IMR-90 (cell line): ENCODE measurements around the gene C2orf80. TPM values are rescaled to one million over a fixed set of nuclear protein-coding genes. Genes with fewer than 3 reads are reported as not detected.

Experiments used
- ATAC-seq: fragments of 200-7000 bp; cut with Tn5 transposase; 2 replicates; pipeline ENCODE4 v1.9.1; 2020; ENCODE audit warnings: low read depth, mild to moderate bottlenecking, moderate library complexity
- BruUV-seq: library from RNA; stranded (reverse); fragments of 400-500 nt; replicated peaks from 2 replicates; lab custom pipeline; 2021; lab: Mats Ljungman, UMichigan
- CTCF ChIA-PET: fragments of 300-600 bp; formaldehyde crosslinking; extraction: SDS; loops from one replicate; lab custom pipeline; 2021; ENCODE audit warnings: antibody characterized with exemption; lab: Yijun Ruan, JAX
- POLR2A ChIA-PET: fragments of 300-600 bp; sonication (Branson Sonifier 250); formaldehyde crosslinking; loops from one replicate; lab custom pipeline; 2022; ENCODE audit warnings: antibody characterized with exemption; ENCODE audit not compliant: unreplicated experiment; lab: Charles Lee
- DNase-seq: peaks from one replicate; pipeline ENCODE4 v3.0.0; 2013
- H2AFZ ChIP-seq: replicated peaks from 2 replicates; pipeline ENCODE3; 2013; ENCODE audit warnings: low read length, mild to moderate bottlenecking; ENCODE audit not compliant: poor library complexity
- H2AK5ac ChIP-seq: 2 replicates; pipeline ENCODE4 v1.6.1; 2013; ENCODE audit warnings: low read depth, low read length, inconsistent platforms
- H2AK9ac ChIP-seq: replicated peaks from 2 replicates; pipeline ENCODE3; 2013; ENCODE audit warnings: mild to moderate bottlenecking, low read depth, low read length, moderate library complexity; ENCODE audit not compliant: poor library complexity
- H2BK120ac ChIP-seq: 2 replicates; pipeline ENCODE4 v1.6.1; 2013; ENCODE audit warnings: low read depth, low read length, inconsistent platforms
- H2BK15ac ChIP-seq: 3 replicates; pipeline ENCODE4 v1.6.1; 2013; ENCODE audit warnings: low read depth, low read length, inconsistent platforms
- H2BK20ac ChIP-seq: 2 replicates; pipeline ENCODE4 v1.6.1; 2013; ENCODE audit warnings: low read depth, mild to moderate bottlenecking, inconsistent platforms, low read length, moderate library complexity
- H2BK5ac ChIP-seq: 2 replicates; pipeline ENCODE4 v1.6.1; 2013; ENCODE audit warnings: mild to moderate bottlenecking, low read depth, low read length, inconsistent platforms; ENCODE audit not compliant: poor library complexity, severe bottlenecking
- H3K14ac ChIP-seq: replicated peaks from 2 replicates; pipeline ENCODE4 v1.6.1; 2013; ENCODE audit warnings: low read depth, low read length, inconsistent platforms
- H3K18ac ChIP-seq: 2 replicates; pipeline ENCODE4 v1.6.1; 2013; ENCODE audit warnings: low read depth, low read length, control low read depth
- H3K23ac ChIP-seq: 2 replicates; pipeline ENCODE4 v1.6.1; 2013; ENCODE audit warnings: low read depth, low read length, inconsistent platforms
- H3K27ac ChIP-seq: 2 replicates; pipeline ENCODE4 v1.5.1; 2013; ENCODE audit warnings: mild to moderate bottlenecking, control low read depth, low read length; ENCODE audit not compliant: insufficient read depth
- H3K27me3 ChIP-seq: 2 replicates; pipeline ENCODE4 v1.6.1; 2013; ENCODE audit warnings: low read length; ENCODE audit not compliant: control insufficient read depth, insufficient read depth
- H3K36me3 ChIP-seq: 2 replicates; pipeline ENCODE4 v1.6.1; 2013; ENCODE audit warnings: low read length, mixed read lengths; ENCODE audit not compliant: control insufficient read depth, insufficient read depth
- H3K4ac ChIP-seq: 2 replicates; pipeline ENCODE4 v1.6.1; 2013; ENCODE audit warnings: low read depth, low read length, inconsistent platforms
- H3K4me1 ChIP-seq: 2 replicates; pipeline ENCODE4 v1.6.1; 2013; ENCODE audit warnings: low read length, mixed read lengths; ENCODE audit not compliant: control insufficient read depth, insufficient read depth
- H3K4me2 ChIP-seq: 2 replicates; pipeline ENCODE4 v1.6.1; 2013; ENCODE audit warnings: low read depth, mild to moderate bottlenecking, control low read depth, low read length, moderate library complexity
- H3K4me3 ChIP-seq: 2 replicates; pipeline ENCODE4 v1.5.1; 2013; ENCODE audit warnings: low read depth, mild to moderate bottlenecking, control low read depth, low read length, moderate library complexity; ENCODE audit not compliant: insufficient read depth
- H3K56ac ChIP-seq: 2 replicates; pipeline ENCODE4 v1.6.1; 2013; ENCODE audit warnings: low read length, inconsistent platforms; ENCODE audit not compliant: insufficient read depth; ENCODE audit errors: extremely low read depth
- H3K79me1 ChIP-seq, 2 experiments: 2 replicates each; pipeline ENCODE4 v1.6.1; 2013; ENCODE audit warnings: low read length in 2 of 2, inconsistent platforms in 1 of 2, low read depth in 1 of 2
- H3K9ac ChIP-seq: 2 replicates; pipeline ENCODE4 v1.6.1; 2013; ENCODE audit warnings: low read depth, low read length, control low read depth
- H3K9me1 ChIP-seq: 2 replicates; pipeline ENCODE4 v1.6.1; 2013; ENCODE audit warnings: low read length, inconsistent platforms; ENCODE audit not compliant: insufficient read depth
- H3K9me3 ChIP-seq: 2 replicates; pipeline ENCODE4 v1.6.1; 2013; ENCODE audit warnings: low read length; ENCODE audit not compliant: control insufficient read depth, insufficient read depth
- H4K20me1 ChIP-seq: 2 replicates; pipeline ENCODE4 v1.6.1; 2013; ENCODE audit warnings: low read length, inconsistent platforms; ENCODE audit not compliant: insufficient read depth
- H4K5ac ChIP-seq: 2 replicates; pipeline ENCODE4 v1.6.1; 2013; ENCODE audit warnings: mild to moderate bottlenecking, low read depth, low read length, control low read depth
- H4K8ac ChIP-seq, 2 experiments: 2 replicates each; pipeline ENCODE4 v1.6.1; 2013; ENCODE audit warnings: low read depth in 2 of 2, low read length in 2 of 2, control low read depth in 1 of 2, inconsistent platforms in 1 of 2
- H4K91ac ChIP-seq: 2 replicates; pipeline ENCODE4 v1.6.1; 2013; ENCODE audit warnings: low read depth, low read length, inconsistent platforms; ENCODE audit not compliant: insufficient read depth
- RAD21 ChIP-seq: IDR thresholded peaks from 2 replicates; pipeline ENCODE4 v1.6.1; 2012; ENCODE audit warnings: low read length, improper control_type of control experiment
- SMC3 ChIP-seq: fragments of 150-350 bp; IDR thresholded peaks from 2 replicates; pipeline ENCODE4 v1.6.1; 2016; ENCODE audit warnings: low read depth, mild to moderate bottlenecking, antibody characterized with exemption, low read length, moderate library complexity
- WGBS, 2 experiments: methylation state at CpG; one replicate each; pipeline versions ENCODE4 v1.1.5 to v1.1.7; 2013; ENCODE audit warnings: missing lambda C conversion rate in 2 of 2; ENCODE audit not compliant: insufficient read length in 1 of 2; ENCODE audit errors: extremely low coverage in 2 of 2; 5-methylcytosine and 5-hydroxymethylcytosine counted together
- dilution Hi-C: fragments of 300-500 bp; cut with HindIII; formaldehyde crosslinking; loops from one replicate; pipeline ENCODE4 v1.14.3; 2018; ENCODE audit warnings: low sequenced_read_pairs; ENCODE audit not compliant: unreplicated experiment
- in situ Hi-C: fragments of 300-500 bp; cut with MboI; formaldehyde crosslinking; loops from 3 replicates; pipeline ENCODE4 v1.14.3; 2019; ENCODE audit warnings: low sequenced_read_pairs, inconsistent platforms, mixed read lengths
- intact Hi-C: fragments of 100-400 bp; cut with micrococcal nuclease; formaldehyde crosslinking; loops from 2 replicates; pipeline ENCODE4 v1.10.0; 2022
- polyA plus RNA-seq, 3 experiments: library from polyadenylated mRNA; depleted of rRNA; stranded (reverse); fragments of >200 nt; gene quantifications; 2 replicates each; pipeline ENCODE4 v1.2.3, GENCODE V29; 2012; ENCODE audit warnings: low replicate concordance in 1 of 3
- total RNA-seq: library from RNA; depleted of rRNA; stranded (reverse); fragments of >200 nt; gene quantifications from 2 replicates; pipeline ENCODE4 v1.2.3, GENCODE V29; 2012

The C2orf80 gene
- total and polyA plus RNA-seq, 2 of the 4 experiments (the other 2 are of a cell fraction) = not detected

DNA sequence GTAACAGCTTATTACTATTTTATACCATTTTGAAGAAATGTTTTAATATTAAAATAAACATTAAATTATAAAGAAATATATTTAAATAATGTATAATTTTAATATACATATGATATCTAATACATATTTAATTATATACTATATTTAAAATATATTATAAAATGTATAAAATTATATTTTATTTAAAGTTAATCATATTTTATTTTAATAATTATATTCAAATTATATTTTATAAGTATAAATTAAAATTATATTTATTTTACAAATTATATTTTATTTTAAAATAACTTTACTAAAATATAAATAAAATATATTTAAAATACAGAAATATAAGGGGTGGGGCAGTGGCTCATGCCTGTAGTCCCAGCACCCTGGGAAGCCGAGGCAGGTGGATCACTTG, 67.6 kb downstream of the C2orf80 start:
- Histone ChIP-seq H3K4ac (no peak overlapping the region), H2BK20ac (no peak overlapping the region), H2BK120ac (no peak overlapping the region), H4K20me1 (no peaks in the 10 kb centered on the region), H2AFZ (no peak overlapping the region), H3K4me2 (no peak overlapping the region), H2BK5ac (no peak overlapping the region), H4K91ac (no peak overlapping the region), H3K23ac (no peak overlapping the region), H3K14ac (no peak overlapping the region), H3K9me3 (no peaks in the 10 kb centered on the region), H2BK15ac (no peak overlapping the region), H3K56ac (no peak overlapping the region), H3K79me1 (no peaks in the 10 kb centered on the region), H3K4me3 (no peak overlapping the region), H3K27me3 (peaks cover 15% of the 10 kb centered on the region), H3K36me3 (no peaks in the 10 kb centered on the region), H3K9me1 (no peaks in the 10 kb centered on the region), H2AK5ac (no peak overlapping the region), H2AK9ac (no peak overlapping the region), H4K8ac (no peak overlapping the region), H3K18ac (no peak overlapping the region), H4K5ac (no peak overlapping the region), H3K9ac (no peak overlapping the region), H3K4me1 (no peaks in the 10 kb centered on the region), H3K27ac (no peak overlapping the region)
- dilution Hi-C loops = no loop called here
- BruUV-seq = no TSS peak
- ChIA-PET CTCF (no interaction called here), POLR2A (no interaction called here)
- in situ Hi-C loops = no loop called here
- intact Hi-C loops = no loop called here
- ATAC-seq = no peak
- DNase-seq = no peak
- TF ChIP-seq RAD21 (no peak), SMC3 (no peak)
- WGBS, 2 experiments = no CpG with 5 or more reads among the region's 1 CpG
